Inflammatory macrophage treated with lipopolysaccharide for 4 hours (primary cell): Measurements from ENCODE around the gene BSDC1.
A peak's percentile ranks its signal among the peaks of the same experiment; 100 is the strongest.

Experiments used
- DNase-seq: peaks from one replicate; pipeline ENCODE4 v3.0.0-alpha.2; 2020

BSDC1 gene

DNA sequence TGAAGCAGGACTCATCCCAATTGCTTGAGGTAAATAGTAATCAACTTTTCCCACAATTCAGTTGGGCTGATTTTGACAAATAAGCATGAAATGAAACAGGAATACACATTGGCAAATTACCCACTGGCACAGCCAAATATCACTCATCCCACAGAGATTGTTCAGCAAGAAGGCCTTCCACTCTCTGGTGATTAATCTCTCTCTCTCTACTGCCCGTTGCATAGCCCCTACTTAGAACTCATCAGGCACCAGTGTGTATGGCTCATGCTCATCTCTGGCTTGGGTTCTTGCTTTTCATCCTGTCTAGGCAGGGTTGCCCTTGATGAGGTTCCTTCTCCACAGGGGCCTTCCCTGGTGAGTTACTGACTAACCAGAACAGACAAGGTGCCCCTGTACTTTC is 1.1 kb downstream of the BSDC1 start:
- no peak for DNase-seq

DNA sequence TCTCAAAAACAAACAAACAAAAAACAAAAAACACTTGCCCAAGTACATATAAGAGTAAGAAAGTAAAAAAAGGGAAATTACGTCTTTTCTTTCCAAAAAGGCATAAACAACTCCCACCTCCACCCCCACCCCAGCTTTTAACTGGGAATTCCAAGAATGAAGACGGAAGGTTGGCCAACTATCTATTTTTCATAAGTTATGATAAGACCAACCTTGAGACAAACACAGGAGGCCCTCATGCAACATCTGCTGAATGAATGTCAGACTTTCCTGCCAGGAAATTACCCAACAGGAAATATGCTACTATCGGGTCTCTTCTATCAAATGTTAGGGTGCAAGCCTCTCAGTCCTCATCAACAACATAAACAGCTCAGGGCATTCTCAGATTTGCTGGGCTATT is 1.9 kb downstream of the BSDC1 start:
- DNase-seq = no peak

DNA sequence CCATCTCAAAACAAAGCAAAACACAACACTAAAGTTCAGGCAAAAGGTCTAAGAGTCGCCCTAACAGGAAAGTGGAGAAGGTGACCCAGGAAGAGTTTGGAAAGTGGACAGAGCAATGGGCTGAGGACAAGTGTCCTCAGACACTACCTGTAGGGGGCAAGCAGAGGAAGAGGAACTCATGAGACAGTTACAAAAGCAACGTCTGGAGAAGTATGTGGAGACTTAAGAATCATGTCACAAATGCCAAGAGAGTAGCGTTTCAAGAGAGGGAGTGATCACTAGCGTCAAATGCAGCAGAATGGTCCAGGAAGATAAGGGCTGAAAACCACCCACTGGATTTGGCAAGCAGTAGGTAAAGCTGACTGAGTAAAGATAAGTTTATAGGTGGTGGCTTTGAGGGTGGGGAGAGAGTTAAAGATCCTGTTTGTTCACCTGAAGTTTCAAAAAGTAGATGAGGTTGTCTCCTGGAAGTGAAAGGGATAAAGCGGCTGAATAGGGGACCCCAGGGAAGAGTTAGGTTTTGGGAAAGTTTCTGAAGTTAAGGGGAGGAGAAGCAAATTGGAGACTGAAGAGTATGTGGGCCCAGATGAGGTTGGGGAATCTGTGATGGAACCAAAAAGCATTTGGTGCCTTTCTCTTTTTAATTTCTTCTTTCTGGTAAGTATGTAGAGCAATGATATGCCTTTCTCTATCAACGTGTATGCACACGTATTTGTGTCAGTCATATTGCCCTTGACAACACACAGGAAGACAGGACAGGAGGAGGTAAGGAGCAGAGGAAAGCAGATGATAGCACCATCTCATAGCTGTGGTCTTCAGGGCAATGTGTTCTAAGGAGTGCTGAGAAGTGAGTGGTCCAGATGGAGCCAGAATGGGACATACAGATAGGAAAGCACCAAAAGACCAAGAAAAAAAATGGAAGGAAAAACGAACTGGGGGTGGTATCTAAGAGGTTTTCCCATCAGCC is 3.1 kb downstream of the BSDC1 start:
- no peak for DNase-seq

DNA sequence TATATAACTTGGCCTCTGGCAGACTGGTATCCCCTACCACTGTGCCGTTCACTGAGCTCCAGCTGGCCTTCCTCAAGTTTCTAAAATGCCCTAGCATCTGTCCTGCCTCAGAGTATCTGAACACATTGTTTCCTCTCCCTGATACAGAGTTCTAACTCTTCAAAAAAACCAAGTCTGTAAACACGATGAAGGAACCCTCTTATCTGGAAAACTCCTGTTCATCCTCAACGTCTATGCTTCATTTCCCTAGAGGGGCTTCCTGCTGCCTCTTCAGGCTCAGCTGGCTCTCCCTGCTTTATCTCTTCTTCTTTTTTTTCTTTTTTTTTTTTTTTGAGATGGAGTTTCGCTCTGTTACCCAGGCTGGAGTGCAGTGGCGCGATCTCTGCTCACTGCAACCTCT is 5.6 kb downstream of the BSDC1 start:
- DNase-seq = no peak

DNA sequence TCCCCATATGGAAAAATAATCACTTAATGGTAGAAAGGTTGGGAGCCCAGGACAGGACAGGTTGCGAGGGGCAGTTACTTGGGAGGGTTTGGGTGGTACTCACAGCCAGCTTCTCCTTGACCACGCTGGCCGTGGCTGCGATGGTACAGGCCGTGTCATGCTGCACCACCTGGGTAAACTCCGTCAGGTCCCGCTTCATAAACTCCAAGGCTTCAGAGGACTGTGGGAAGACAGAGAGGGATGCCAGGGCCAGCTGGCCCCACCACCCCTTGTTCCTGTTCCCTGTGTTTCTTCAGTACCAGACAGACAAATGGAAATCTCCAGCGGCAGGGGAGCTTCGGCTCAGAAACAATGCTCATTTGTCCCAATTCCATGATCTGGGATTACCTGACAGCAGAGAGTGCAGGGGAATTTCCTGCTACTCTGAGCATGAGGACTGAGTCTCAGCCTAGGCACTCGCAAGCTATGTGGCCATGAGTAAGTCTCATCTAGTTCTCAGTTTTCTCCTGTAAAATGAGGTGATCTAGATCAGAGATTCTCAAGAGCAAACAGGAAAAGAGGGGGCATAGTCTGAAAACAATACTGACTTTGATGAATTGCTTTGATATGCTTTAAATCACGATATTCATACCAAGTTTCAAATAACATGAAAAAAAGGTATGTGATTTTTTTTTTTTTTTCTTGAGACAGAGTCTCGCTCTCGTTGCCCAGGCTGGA is 7.4 kb downstream of the BSDC1 start:
- no peak for DNase-seq

DNA sequence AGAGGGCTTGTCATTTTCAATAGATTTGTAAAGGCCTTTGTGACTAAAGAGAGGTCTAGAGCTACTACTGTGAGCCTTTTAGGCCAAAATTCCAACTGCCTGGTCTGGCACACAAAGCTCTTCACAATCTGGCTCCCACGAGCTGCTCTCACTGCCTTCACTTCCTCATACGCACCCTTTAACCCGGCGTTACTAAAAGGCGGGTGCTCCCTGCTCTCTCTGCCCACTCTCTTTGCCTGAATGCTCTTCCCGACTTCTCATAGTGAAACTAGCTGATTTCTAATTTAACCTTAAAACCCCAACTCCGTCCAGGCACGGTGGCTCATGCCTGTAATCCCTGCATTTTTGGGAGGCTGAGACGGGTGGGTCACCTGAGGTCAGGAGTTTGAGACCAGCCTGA is 14.2 kb downstream of the BSDC1 start:
- peak; percentile 56 for DNase-seq

DNA sequence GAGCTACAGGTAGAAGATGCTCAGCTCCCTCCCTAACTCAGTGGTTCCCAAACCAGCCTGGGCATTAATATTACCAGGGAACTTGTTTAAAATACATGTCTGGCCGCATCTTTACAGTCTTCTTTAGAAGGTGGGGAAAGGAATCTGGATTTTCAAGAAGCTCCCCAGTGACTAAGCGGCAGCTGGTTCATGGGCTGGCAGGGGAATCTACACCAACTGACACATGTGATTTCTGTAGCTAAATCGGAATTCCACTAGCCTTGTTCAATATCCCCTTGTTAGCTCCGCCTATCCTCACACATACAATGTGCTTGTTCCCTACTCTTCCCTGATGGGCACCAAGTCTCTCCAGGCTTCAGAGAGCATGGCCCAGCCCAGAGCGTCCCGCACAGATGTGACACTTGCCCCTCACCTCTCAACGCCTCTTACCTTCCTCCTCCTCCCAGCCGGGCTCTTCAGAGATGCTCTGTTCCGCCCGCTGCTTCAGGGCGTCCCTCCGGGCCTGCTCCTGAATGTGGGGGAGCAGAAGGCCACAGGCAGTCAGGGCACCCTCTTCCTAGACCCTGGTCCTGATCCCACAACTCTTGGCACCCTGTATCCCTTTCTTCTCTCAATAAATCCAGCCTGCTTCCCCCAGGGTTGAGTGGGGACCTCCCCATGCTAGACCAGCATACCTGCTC is 16.6 kb downstream of the BSDC1 start:
- DNase-seq = no peak

DNA sequence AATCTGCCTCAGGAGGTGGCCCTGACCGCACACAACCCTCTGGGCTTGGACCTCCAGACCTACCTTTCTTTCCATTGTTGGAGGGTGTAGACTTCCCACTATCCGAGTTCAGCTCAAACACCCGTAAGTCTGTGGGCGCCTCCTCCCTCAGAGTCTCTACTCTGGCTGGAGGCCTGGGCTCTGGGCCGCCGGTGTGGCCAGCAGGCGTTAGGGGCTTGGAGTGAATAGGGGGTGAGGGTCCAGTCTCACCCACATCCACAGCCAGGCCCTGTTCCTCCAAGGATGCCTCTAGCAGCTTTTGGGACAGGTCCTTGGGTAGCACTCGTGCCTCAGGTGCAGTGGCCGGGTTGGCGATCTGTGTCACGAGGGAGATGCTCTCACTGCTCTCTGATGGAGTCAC is 18.0 kb downstream of the BSDC1 start:
- DNase-seq = no peak

DNA sequence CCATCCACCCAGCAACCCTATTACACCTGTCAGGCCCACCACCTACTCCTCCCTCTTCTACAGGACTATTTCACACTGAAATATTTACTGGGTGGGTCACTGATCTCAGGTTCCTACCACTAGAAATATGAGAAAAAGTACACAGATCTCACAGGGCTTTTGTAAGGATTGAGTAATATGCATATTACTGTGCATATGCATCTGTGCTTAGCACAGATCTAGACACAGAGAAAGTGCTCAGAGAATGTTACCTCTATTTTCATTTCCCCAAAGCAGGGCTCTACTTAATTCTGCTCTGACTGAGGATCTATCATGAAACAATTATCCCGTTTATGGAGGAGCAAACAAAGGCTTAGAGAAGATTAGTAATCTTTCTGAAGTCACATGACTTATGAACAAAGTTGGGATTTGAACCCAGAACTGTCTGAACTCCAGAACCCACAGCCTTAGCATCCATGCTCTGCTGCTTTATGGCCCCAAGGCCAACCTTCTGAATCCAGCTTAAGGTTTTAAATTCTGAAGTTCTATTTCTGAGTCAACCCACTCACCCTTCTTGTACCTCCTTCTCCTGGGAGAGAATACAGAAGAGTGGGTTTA is 20.1 kb downstream of the BSDC1 start:
- DNase-seq = no peak

DNA sequence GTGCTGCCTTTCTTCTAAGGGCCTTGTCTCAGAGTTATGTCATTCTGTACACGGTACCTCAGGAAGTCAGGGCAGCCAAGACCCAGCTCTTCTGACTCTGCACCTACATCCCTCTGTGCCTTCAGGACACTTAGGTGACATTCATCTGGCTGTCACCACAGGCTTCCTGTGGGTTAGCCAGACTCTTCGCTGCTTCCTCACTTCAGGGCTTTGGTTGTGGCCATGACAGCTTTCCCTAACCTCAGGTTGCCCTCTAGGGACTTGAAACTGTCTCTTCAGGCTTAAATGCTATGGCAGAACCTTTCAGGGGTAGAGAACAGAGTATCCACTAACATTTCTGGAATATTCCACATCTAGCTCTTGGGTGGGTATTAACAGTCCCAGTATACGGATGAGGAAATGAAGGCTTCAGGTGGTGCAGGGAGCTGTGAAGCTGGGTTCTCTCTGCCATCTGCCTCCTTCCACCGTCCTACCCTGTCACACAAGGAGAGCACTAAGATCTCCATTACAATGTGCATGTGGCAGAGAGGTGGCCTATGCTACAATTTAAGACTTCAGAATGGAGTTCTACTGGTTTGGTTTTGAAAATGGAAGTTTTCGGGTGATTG is 22.0 kb downstream of the BSDC1 start:
- peak; percentile 28 for DNase-seq

DNA sequence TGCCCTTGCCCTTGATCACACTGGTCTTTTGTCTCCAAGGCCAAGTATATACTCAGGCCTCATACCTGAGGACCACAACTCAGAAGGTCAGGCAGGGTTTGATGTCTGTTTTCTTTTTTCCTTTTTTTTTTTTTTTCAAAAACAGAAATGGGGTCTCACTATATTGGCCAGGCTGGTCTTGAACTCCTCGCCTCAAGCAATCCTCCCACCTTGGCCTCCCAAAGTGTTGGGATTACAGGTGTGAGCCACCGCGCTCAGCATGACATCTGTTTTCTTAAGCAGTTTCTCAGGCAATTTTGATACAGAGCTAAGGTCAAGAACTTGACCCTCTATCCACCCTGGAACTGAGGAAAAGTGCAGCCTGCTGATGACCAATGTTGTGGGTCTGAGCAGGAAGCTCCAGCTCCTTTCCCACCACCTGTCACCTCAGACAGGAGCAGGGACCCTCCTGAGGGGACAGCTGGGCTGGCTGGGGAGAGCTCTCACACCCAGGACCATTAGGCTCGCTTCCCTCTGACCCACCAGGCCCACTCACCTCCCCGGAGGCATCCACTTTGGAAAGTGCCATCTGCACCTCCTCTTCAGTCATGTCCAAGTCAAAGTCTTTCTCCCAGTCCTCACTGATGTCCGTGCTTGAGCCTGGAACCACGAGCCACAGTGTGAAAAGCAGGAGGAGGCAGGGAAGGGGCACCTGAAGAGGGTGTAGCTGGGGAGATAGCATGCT is 26.2 kb downstream of the BSDC1 start:
- DNase-seq = no peak

DNA sequence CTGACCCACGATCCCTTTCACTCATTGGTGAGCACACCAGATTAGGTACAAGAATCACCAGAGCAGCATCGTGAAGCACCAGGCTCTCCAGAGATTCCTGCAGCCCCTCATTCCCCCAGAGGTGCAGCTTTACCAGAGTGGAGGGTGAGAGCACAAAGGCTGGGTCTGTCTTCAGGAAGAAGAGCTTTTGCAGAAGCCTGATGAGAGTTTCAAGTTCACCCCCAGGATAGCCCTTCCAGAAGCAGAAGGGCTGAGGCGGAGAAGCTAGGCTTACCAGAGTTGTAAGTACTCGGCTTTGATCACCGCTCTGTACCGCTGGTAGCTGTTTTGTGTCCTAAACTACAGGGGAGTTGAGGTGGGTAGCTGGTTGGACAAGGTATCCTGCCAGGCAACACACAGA is 28.8 kb downstream of the BSDC1 start:
- DNase-seq = no peak

DNA sequence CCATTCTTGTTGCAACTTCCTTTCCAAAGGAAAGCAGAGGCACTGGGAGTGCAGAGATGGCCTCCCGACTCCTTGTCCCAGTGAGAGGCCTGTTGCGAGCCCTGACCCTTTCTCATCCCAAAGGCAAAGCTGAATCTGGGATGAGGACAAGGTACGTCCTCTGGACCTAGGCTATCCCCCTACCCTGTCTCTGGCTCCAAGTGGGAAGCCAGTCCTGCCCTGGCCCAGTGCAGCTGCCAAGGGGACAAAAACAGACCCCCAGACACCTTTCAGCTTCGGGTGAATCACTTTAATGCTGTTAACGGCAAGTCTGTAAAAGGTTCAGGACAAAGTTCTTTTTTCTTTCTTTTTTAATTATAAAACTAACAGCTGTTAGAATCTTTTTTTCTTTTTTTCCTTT is 29.4 kb downstream of the BSDC1 start:
- no peak for DNase-seq

DNA sequence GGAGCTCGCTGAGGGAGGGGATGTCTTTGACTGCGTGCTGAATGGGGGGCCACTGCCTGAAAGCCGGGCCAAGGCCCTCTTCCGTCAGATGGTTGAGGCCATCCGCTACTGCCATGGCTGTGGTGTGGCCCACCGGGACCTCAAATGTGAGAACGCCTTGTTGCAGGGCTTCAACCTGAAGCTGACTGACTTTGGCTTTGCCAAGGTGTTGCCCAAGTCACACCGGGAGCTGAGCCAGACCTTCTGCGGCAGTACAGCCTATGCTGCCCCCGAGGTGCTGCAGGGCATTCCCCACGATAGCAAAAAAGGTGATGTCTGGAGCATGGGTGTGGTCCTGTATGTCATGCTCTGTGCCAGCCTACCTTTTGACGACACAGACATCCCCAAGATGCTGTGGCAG is 30.5 kb downstream of the BSDC1 start:
- DNase-seq = no peak

DNA sequence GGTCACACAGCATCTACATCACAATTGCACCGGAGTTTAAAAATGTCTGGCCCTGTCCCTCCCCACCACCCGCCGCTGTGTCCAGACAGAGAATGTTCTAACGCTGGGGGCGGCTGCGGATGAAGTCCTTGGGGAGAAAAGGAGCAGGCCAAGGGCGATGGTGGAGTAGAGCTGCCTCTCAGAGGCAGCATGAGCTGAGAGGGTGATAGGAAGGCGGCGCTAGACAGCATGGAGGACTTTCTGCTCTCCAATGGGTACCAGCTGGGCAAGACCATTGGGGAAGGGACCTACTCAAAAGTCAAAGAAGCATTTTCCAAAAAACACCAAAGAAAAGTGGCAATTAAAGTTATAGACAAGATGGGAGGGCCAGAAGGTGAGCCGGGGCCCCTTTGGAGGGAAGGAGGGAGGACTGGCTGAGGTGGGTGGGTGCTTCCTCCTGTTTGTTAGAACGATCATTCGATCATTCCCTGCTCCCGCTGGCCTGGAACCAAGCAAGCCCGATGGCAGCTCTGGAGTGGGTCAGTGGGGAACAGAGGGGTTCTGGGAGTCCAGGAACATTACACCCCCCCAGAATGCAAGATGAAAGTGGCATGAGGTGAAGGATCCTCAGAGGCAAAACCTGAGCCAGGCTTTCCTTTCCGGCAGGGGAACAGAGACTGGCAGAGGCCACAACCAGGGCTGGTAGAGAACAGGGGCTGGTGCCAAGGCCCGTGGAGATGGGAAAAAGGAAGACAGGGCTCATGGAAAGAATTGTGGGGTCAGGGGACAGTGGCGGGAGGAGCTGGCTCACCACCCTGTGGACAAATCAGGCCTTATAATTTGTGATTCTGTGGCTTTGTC is 31.5 kb downstream of the BSDC1 start, which contains the start of the genes FAM229A and TSSK3:
TSS of gene FAM229A (minus strand) at position 12 of the 840 bp plus-strand sequence. CDS start 394 bp downstream, outside the sequence.
TSS of gene TSSK3 (plus strand) at position 66 of the 840 bp plus-strand sequence. CDS start at position 229, 163 bp downstream.
- no peak for DNase-seq

DNA sequence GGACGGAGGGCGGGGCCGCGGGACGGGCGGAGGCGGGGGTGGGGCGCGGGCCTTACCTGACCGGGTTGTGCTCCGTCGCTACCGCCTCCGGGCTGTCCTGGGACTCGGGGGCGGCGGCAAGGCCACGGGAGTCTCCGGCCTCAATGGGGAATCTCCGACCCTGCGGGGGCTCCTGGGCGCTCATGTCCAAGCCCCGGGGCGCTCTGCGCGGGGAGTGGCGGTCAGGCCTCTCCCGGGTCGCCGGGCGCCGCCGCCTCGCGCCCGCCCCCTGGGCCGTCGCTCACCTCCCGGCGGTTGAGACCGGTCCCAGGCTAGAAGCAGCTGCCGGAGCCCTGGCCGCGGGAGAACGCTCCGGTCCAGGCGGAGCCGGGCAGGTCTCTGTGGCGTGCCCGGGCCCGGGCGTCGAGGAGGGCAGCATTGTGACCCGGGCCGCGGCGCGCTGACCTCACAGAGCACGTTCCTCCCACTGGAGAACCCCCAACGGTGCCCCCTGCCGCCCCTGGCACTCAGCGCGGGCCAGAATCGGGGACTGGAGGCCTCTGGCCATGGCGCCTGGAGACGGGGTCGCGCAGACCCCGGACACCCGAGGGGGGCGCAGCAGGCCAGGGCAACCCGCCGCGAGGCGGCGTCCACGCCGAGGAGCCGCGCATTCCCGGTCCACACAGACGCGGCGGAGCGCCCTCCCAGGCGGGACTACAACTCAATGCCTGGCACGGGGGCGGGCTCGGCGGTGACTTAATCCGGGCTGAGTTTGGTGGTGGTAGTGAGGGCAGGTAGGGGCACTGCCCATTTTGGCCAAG is 32.4 kb downstream of the BSDC1 start:
- peak; percentile 18 for DNase-seq

DNA sequence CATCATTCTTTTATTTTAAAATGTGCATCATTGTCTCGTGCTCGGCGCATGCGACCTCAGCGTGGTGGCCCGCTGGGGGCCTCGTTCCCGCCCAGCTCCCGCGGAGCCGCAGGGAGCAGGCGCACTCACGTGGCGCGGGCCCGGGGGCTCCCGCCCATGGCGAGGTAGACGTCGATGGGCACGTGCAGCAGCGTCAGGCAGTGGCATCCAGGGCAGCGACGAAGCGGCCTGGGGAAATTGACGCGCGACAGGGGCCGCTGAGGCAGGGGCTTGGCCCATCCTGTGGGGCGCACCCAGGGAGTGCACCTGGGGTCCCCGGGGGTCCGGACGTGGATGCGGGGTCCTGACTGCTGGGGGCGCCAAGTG is 33.0 kb downstream of the BSDC1 start:
- DNase-seq = no peak

DNA sequence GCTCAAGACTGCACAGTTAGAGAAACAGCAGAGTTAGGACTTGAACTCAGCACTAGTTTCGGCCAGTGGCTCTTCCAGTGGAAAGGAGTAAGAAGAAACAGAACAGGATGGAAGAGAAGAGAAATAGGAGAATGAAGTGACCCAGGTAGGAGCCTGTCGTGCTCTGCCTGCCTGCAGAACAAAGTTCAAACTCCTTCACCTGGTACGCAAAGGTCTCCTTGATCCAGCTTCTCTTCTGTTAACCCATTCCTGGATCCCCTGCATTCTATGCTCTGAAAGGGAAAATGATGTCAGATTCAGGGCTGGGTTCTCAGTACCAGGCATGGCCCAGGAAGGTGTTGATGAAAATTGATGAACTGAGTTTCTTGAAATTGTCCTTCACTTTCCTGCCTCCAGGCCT is 35.8 kb downstream of the BSDC1 start:
- no peak for DNase-seq

DNA sequence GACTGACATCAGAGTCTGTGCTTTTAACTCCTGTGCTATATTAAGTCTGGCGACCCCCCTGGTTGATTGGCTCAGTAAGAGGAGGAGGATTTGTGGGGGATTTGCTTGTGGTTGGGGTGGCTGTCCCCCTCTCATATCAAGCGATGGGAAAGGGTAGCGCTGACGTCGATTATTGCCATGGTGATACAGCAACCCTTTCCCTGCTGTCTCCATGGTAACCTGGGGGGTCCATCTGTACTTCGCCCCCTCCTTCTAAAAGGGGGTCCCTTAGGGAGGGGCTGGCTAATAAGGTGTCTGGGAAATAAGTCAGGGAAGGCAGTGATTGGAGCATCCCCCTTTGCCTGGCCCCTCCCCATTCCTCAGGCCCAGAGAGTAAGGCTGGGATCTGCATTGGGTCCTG is 36.6 kb downstream of the BSDC1 start:
- DNase-seq = no peak

DNA sequence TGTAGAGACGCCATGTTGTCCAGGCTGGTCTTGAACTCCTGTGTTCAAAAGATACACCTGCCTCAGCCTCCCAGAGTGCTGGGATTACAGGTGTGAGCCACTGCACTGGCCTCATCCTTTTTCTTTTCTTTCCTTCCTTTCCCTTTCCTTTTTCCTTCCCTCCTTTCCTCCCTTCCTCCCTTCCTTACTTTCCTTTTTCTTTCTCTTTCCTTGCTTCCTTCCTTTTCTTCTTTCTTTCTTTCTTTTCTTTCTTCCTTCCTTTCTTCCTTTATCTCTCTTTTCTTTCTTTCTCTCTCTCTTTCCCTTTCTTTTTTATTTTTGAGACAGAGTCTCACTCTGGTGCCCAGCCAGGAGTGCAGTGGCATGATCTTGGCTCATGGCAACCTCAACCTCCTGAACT is 37.8 kb downstream of the BSDC1 start:
- no peak for DNase-seq
